Measurements from ENCODE around the gene SH3GLB1. TPM values are rescaled to one million over a fixed set of nuclear protein-coding genes. Genes with fewer than 3 reads are reported as not detected.
"Not testable (repeated sequence)": the region's sequence is repeated elsewhere in the genome, so short reads cannot be mapped to it uniquely, and the experiment has no call there.

Gene SH3GLB1
- total RNA-seq (2022) (53.4 and 54.6 TPM in 2 replicates), Bru-seq, nascent RNA (percentile 87 among the genes with signal in this experiment), BruChase-seq, experiment 1, labeled RNA remaining after a 6-hour chase (percentile 90 among the genes with signal in this experiment), BruChase-seq, experiment 2, labeled RNA remaining after a 2-hour chase (percentile 84 among the genes with signal in this experiment)
- long read RNA-seq, full-length matches to known transcripts, result 67 of 78 reads
- long read RNA-seq, partial matches to known transcripts, result 1 of 78 reads
- long read RNA-seq, other reads (novel, unspliced or antisense), result 10 of 78 reads

DNA sequence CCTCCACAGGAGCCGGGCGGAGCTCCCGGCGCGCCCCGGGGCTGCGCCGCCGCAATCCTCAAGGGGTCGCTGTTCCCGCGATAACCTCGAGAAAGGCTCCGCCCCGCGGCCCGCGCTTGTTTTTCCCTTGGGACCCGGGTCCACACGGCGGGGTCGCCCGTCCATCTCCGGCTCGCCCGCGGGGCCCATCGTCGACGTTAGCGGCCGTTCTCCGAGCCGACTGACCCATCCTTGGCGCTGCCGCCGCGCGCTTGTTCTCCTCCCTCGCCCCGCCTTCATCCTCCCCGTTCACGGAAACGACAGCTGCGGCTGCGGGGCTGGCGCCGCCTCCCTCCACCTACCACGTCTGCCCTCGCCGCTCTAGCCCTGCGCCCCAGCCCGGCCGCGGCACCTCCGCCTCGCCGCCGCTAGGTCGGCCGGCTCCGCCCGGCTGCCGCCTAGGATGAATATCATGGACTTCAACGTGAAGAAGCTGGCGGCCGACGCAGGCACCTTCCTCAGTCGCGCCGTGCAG, at the start of gene SH3GLB1:
Gene SH3GLB1, plus strand, starts transcription at position 119 of the 514 bp plus-strand sequence. Its CDS starts 324 bp downstream, at position 443.
- Mint-ChIP-seq H3K4me1 (ENCODE audit: low read depth, unreplicated experiment) (peaks cover 26% of the 10 kb centered on the region), H3K27ac (ENCODE audit: unreplicated experiment) (peak within 1 kb of the TSS; percentile 81), H3K27me3 (ENCODE audit: unreplicated experiment) (no peaks in the 10 kb centered on the region), H3K36me3 (ENCODE audit: insufficient read depth, unreplicated experiment) (peaks cover 35% of the 10 kb centered on the region), H3K4me3 (ENCODE audit: low read depth, unreplicated experiment) (peak within 1 kb of the TSS; percentile 82), H3K9me3 (ENCODE audit: low read depth, unreplicated experiment) (no peaks in the 10 kb centered on the region)
- intact Hi-C loops (cut with micrococcal nuclease; ENCODE audit: unreplicated experiment), result no loop called here
- TF ChIP-seq, protein P1, sequence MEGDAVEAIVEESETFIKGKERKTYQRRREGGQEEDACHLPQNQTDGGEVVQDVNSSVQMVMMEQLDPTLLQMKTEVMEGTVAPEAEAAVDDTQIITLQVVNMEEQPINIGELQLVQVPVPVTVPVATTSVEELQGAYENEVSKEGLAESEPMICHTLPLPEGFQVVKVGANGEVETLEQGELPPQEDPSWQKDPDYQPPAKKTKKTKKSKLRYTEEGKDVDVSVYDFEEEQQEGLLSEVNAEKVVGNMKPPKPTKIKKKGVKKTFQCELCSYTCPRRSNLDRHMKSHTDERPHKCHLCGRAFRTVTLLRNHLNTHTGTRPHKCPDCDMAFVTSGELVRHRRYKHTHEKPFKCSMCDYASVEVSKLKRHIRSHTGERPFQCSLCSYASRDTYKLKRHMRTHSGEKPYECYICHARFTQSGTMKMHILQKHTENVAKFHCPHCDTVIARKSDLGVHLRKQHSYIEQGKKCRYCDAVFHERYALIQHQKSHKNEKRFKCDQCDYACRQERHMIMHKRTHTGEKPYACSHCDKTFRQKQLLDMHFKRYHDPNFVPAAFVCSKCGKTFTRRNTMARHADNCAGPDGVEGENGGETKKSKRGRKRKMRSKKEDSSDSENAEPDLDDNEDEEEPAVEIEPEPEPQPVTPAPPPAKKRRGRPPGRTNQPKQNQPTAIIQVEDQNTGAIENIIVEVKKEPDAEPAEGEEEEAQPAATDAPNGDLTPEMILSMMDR (IDR thresholded peaks at IDR 0.05; ENCODE audit: unreplicated experiment), result peak; percentile 84
- CTCF ChIA-PET, result interaction anchor here (0.5 to 2.7 kb wide), 19 partner anchors 9 to 1407 kb away, joined by 3 to 24 read pairs (median 3); no protein-coding TSS in a partner anchor
- no TSS peak for BruUV-seq (replicated peaks)
- DNase-seq, result peak; percentile 94

DNA sequence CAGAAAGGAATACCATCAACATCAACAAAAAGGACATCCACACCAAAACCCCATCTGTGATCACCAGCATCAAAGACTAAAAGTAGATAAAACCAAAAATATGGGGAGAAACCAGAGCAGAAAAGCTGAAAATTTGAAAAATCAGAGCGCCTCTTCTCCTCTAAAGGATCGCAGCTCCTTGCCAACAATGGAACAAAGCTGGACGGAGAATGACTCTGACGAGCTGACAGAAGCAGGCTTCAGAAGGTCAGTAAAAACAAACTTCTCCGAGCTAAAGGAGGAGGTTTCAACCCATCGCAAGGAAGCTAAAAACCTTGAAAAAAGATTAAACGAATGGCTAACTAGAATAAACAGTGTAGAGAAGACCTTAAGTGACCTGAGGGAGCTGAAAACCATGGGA, 46.0 kb upstream of the SH3GLB1 start:
- CTCF ChIA-PET; H3K4me3 Mint-ChIP-seq (ENCODE audit: low read depth, unreplicated experiment); H3K36me3 Mint-ChIP-seq (ENCODE audit: insufficient read depth, unreplicated experiment); intact Hi-C loops (cut with micrococcal nuclease; ENCODE audit: unreplicated experiment); H3K9me3 Mint-ChIP-seq (ENCODE audit: low read depth, unreplicated experiment); H3K4me1 Mint-ChIP-seq (ENCODE audit: low read depth, unreplicated experiment); DNase-seq; BruUV-seq (replicated peaks); H3K27ac Mint-ChIP-seq (ENCODE audit: unreplicated experiment): not testable (repeated sequence)
- peaks cover 11% of the 10 kb centered on the region for H3K27me3 Mint-ChIP-seq (ENCODE audit: unreplicated experiment)

DNA sequence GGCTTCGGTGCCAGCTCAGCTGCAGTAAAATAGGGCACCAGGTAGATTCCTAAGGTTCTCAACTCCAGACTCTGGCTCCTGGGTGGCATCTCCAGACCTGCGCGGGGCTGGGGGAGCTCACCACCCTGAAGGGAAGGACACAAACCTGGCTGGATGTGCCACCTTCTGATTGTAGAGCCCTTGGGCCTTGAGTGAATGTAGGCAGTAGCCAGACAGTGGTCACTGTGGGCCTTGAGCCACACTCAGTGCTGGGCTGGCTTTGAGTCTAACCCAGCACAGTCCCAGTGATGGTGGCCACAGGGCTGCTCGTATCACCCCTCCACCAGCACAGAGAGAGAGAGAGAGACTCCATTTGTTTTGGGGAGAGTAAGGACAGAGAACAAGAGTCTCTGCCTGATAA, 38.0 kb upstream of the SH3GLB1 start:
- CTCF ChIA-PET, result no interaction called here
- TF ChIP-seq, protein P1 (IDR thresholded peaks at IDR 0.05; ENCODE audit: unreplicated experiment), result no peak
- DNase-seq, result no peak
- intact Hi-C loops (cut with micrococcal nuclease; ENCODE audit: unreplicated experiment), result no loop called here
- Mint-ChIP-seq H3K9me3 (ENCODE audit: low read depth, unreplicated experiment) (peaks cover 3% of the 10 kb centered on the region), H3K27me3 (ENCODE audit: unreplicated experiment) (no peaks in the 10 kb centered on the region), H3K4me1 (ENCODE audit: low read depth, unreplicated experiment) (no peaks in the 10 kb centered on the region), H3K27ac (ENCODE audit: unreplicated experiment) (no peak overlapping the region), H3K4me3 (ENCODE audit: low read depth, unreplicated experiment) (no peak overlapping the region), H3K36me3 (ENCODE audit: insufficient read depth, unreplicated experiment) (no peaks in the 10 kb centered on the region)
- BruUV-seq (replicated peaks), result no TSS peak

DNA sequence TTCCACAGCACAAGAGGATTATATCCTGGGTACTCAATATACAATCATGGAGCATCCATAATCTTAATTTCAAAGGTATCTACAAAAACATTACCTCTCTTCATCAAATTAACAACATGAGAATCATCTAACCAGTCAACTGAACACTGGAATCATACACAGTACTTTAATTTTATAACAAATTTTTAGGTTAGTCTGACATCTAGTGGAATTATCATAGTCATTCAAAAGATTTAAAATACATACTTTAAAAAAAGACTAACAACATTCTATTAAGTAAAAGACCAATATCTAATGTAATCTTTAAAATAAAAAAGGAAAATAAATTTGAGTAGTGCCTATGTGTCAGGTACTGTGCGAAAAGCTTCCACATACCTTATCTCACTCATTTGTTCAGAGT, 16.8 kb upstream of the SH3GLB1 start:
- no peak overlapping the region for H3K27ac Mint-ChIP-seq (ENCODE audit: unreplicated experiment)
- H3K36me3 Mint-ChIP-seq (ENCODE audit: insufficient read depth, unreplicated experiment), result no peaks in the 10 kb centered on the region
- H3K4me3 Mint-ChIP-seq (ENCODE audit: low read depth, unreplicated experiment), result no peak overlapping the region
- no peaks in the 10 kb centered on the region for H3K27me3 Mint-ChIP-seq (ENCODE audit: unreplicated experiment)
- intact Hi-C loops (cut with micrococcal nuclease; ENCODE audit: unreplicated experiment), result loop anchor here (10.0 kb wide), 3 partner anchors 173 to 303 kb away; no protein-coding TSS in a partner anchor
- BruUV-seq (replicated peaks), result no TSS peak
- no peak for DNase-seq
- TF ChIP-seq, protein P1 (IDR thresholded peaks at IDR 0.05; ENCODE audit: unreplicated experiment), result no peak
- no peaks in the 10 kb centered on the region for H3K9me3 Mint-ChIP-seq (ENCODE audit: low read depth, unreplicated experiment)
- CTCF ChIA-PET, result no interaction called here
- no peaks in the 10 kb centered on the region for H3K4me1 Mint-ChIP-seq (ENCODE audit: low read depth, unreplicated experiment)

DNA sequence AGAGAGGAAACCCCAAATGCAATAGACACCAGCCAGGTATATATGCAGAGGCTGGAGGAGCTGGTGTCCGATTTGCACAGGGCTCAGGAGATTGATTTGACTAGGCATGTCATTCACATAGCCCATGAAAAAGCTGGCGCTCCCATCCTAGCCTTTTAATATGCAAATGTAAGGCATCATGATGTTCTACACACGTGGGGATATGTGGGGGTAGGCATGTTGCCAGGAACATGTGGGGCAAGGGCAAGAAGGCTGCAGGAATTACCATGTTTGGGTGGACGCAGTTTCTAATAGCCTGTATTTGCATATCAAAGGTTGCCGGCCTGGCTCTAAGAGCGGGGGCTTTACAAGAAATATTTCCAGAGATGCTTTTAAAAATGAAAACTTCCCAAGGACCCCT, 11.7 kb upstream of the SH3GLB1 start:
- no peaks in the 10 kb centered on the region for H3K27me3 Mint-ChIP-seq (ENCODE audit: unreplicated experiment)
- TF ChIP-seq, protein P1 (IDR thresholded peaks at IDR 0.05; ENCODE audit: unreplicated experiment), result no peak
- H3K9me3 Mint-ChIP-seq (ENCODE audit: low read depth, unreplicated experiment), result no peaks in the 10 kb centered on the region
- no TSS peak for BruUV-seq (replicated peaks)
- no peak overlapping the region for H3K4me3 Mint-ChIP-seq (ENCODE audit: low read depth, unreplicated experiment)
- CTCF ChIA-PET, result no interaction called here
- intact Hi-C loops (cut with micrococcal nuclease; ENCODE audit: unreplicated experiment), result no loop called here
- no peak overlapping the region for H3K27ac Mint-ChIP-seq (ENCODE audit: unreplicated experiment)
- no peak for DNase-seq
- no peaks in the 10 kb centered on the region for H3K36me3 Mint-ChIP-seq (ENCODE audit: insufficient read depth, unreplicated experiment)
- H3K4me1 Mint-ChIP-seq (ENCODE audit: low read depth, unreplicated experiment), result peaks cover 23% of the 10 kb centered on the region

Measured in Calu3 (cell line).